ENCODE measurements around the gene TLK1. TPM values are rescaled to one million over a fixed set of nuclear protein-coding genes. Genes with fewer than 3 reads are reported as not detected.
A peak's percentile ranks its signal among the peaks of the same experiment; 100 is the strongest.

The TLK1 gene
- total and polyA plus RNA-seq, 9 of the 15 experiments (the other 6 are each of a cell fraction or from before 2014, with no cell fraction given) = 20.2 to 101 (median 40.5) TPM

GRCh38 chr2:171160119-171160955, at the start of gene TLK1 (continued):
- no peak for TF ChIP-seq BRF1 (IDR thresholded peaks at IDR 0.05; ENCODE audit: borderline replicate concordance, extremely low read depth, insufficient read length)
- no peak for TF ChIP-seq PTRF (tag; IDR thresholded peaks at IDR 0.05)
- TF ChIP-seq LCOR (CRISPR knock-in tag; IDR thresholded peaks at IDR 0.05) = peak; percentile 81; the same call in 1 of the 2 replicates
- no peak for TF ChIP-seq MED1 (CRISPR knock-in tag; IDR thresholded peaks at IDR 0.05; ENCODE audit: borderline replicate concordance)
- no peak for TF ChIP-seq MCM3 (IDR thresholded peaks at IDR 0.05)
- no peak for TF ChIP-seq GABPB1 (CRISPR knock-in tag; IDR thresholded peaks at IDR 0.05)
- peak; percentile 82 for TF ChIP-seq CCNT2 (IDR thresholded peaks at IDR 0.05; ENCODE audit: borderline replicate concordance, extremely low read depth, insufficient read length, low read depth, low read length)
- TF ChIP-seq POLR2G (IDR thresholded peaks at IDR 0.05; ENCODE audit: low read depth, low read length) = peak; percentile 93
- no peak for TF ChIP-seq ILF3 (IDR thresholded peaks at IDR 0.05; ENCODE audit: borderline replicate concordance)
- TF ChIP-seq BHLHE40 (IDR thresholded peaks at IDR 0.05; ENCODE audit: low read length) = peak; percentile 74
- TF ChIP-seq TEAD2 (tag; IDR thresholded peaks at IDR 0.05) = no peak
- TF ChIP-seq MYNN (IDR thresholded peaks at IDR 0.05) = peak; percentile 17; the same call in 1 of the 2 replicates
- TF ChIP-seq MYNN (CRISPR knock-in tag; IDR thresholded peaks at IDR 0.05) = no peak
- TF ChIP-seq CUX1 (CRISPR knock-in tag; IDR thresholded peaks at IDR 0.05) = no peak
- peak; percentile 64; the same call in 1 of the 2 replicates for TF ChIP-seq ERF (CRISPR knock-in tag; IDR thresholded peaks at IDR 0.05)
- TF ChIP-seq ZNF696 (CRISPR knock-in tag; conservative IDR thresholded peaks at IDR 0.05) = no peak
- no peak for TF ChIP-seq SIX5 (IDR thresholded peaks at IDR 0.05; ENCODE audit: borderline replicate concordance in 1 of 2, insufficient read depth in 1 of 2, low read depth in 1 of 2, low read length in 2 of 2)
- no peak for TF ChIP-seq NEUROD1 (IDR thresholded peaks at IDR 0.05; ENCODE audit: borderline replicate concordance, low read depth, low read length, partially characterized antibody)
- peak in 1 of 2 experiments; percentile 50; a peak in 1 of 4 replicates for TF ChIP-seq MNT (conservative IDR thresholded peaks at IDR 0.05)
- no peak for TF ChIP-seq CBX8 (IDR thresholded peaks at IDR 0.05; ENCODE audit: borderline replicate concordance, extremely low read depth, low read depth, low read length, poor library complexity, severe bottlenecking)
- 0 out of 2 replicates have a peak, but pooled peaks have one; percentile 57 for TF ChIP-seq ZNF263 (CRISPR knock-in tag; IDR thresholded peaks at IDR 0.05; ENCODE audit: borderline replicate concordance)

Data from K562 (cell line).